Glomerular endothelial cell (primary cell): ENCODE data around the gene NAT8L. TPM values are rescaled to one million over a fixed set of nuclear protein-coding genes. Genes with fewer than 3 reads are reported as not detected.
"Not testable (repeated sequence)": the region's sequence is repeated elsewhere in the genome, so short reads cannot be mapped to it uniquely, and the experiment has no call there.

Experiments used
- DNase-seq: peaks from one replicate; pipeline ENCODE4 v3.0.0-alpha.2; 2011; ENCODE audit warnings: low read depth, low spot score; ENCODE audit errors: extremely low read depth
- total RNA-seq: library from RNA; depleted of rRNA; stranded (reverse); fragments of >200 nt; gene quantifications from 2 replicates; pipeline ENCODE4 v1.2.3, GENCODE V29; 2015

The NAT8L gene
- 0.05 TPM in 1 of 2 replicates, not detected in the other for total RNA-seq

GRCh38 chr4:2059046-2059725 lies at the start of gene NAT8L:
Gene NAT8L, plus strand, starts transcription at chr4:2059327. Its CDS starts 185 bp downstream, at chr4:2059512.
- DNase-seq, result no peak

- DNase-seq, result no peak
Measured at GRCh38 chr4:2009651-2010233, 49.4 kb upstream of the NAT8L start.

- DNase-seq, result no peak
Measured at GRCh38 chr4:2011583-2011982, 47.5 kb upstream of the NAT8L start.

GRCh38 chr4:2015008-2015407 lies 44.1 kb upstream of the NAT8L start:
- DNase-seq, result no peak

- not testable (repeated sequence) for DNase-seq
Measured at GRCh38 chr4:2021358-2022018, 37.6 kb upstream of the NAT8L start.

- no peak for DNase-seq
Measured at GRCh38 chr4:2024683-2025082, 34.4 kb upstream of the NAT8L start.

- DNase-seq, result no peak
Measured at GRCh38 chr4:2025817-2026216, 33.3 kb upstream of the NAT8L start.

- not testable (repeated sequence) for DNase-seq
Measured at GRCh38 chr4:2027120-2027519, 32.0 kb upstream of the NAT8L start.

- not testable (repeated sequence) for DNase-seq
Measured at GRCh38 chr4:2031161-2031560, 28.0 kb upstream of the NAT8L start.

- DNase-seq, result no peak
Measured at GRCh38 chr4:2036327-2036726, 22.8 kb upstream of the NAT8L start.

GRCh38 chr4:2036866-2037265 lies 22.3 kb upstream of the NAT8L start:
- no peak for DNase-seq

GRCh38 chr4:2040391-2041238 lies 18.5 kb upstream of the NAT8L start:
- DNase-seq, result no peak

- no peak for DNase-seq
Measured at GRCh38 chr4:2041239-2042130, 17.6 kb upstream of the NAT8L start.

GRCh38 chr4:2042204-2042946 lies 16.8 kb upstream of the NAT8L start:
- no peak for DNase-seq

- DNase-seq, result no peak
Measured at GRCh38 chr4:2042947-2043395, 16.2 kb upstream of the NAT8L start.

GRCh38 chr4:2043396-2044118 lies 15.6 kb upstream of the NAT8L start:
- no peak for DNase-seq

GRCh38 chr4:2044119-2044485 lies 15.0 kb upstream of the NAT8L start:
- DNase-seq, result no peak
